ENCODE data around the gene NPIPA1. TPM values are rescaled to one million over a fixed set of nuclear protein-coding genes. Genes with fewer than 3 reads are reported as not detected.
"Not testable (repeated sequence)": the region's sequence is repeated elsewhere in the genome, so short reads cannot be mapped to it uniquely, and the experiment has no call there.

The NPIPA1 gene
- total RNA-seq, 1 experiment from 2014 or later = 116 TPM

DNA sequence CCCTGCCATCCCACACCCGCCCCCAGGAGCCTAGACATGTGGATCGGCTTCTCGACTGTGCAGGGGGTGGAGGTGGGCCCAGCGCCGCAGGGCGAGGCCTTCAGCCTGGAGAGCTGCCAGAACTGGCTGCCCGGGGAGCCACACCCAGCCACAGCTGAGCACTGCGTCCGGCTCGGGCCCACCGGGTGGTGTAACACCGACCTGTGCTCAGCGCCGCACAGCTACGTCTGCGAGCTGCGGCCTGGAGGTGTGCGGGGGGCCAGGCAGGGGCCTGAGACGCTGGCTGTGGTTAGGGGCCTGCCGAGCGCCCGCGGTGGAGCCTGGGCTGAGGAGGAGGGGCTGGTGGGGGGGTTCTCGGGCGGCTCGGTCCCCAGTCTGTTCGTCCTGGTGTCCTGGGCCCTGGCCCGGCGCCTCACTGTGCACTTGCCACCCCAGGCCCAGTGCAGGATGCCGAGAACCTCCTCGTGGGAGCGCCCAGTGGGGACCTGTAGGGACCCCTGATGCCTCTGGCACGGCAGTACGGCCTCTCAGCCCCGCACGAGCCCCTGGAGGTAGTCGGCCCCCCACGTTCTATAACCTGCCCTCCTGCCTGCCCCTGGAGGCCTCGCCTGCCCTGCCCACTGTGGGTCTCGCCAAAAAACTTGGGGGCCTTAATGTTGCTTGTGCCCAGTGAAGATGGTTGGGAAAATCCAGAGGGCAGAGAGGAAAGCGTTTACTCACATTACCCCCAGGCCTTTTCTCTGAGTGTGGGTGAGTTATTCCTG, 17.2 kb upstream of the NPIPA1 start:
- DNase-seq (ENCODE audit: low spot score); POLR2A ChIA-PET; H3K36me3 Mint-ChIP-seq; H3K27ac Mint-ChIP-seq; ATAC-seq; CTCF ChIA-PET; H3K4me1 Mint-ChIP-seq; H3K4me3 Mint-ChIP-seq; H3K27me3 Mint-ChIP-seq (ENCODE audit: low read depth); H3K9me3 Mint-ChIP-seq: not testable (repeated sequence)

DNA sequence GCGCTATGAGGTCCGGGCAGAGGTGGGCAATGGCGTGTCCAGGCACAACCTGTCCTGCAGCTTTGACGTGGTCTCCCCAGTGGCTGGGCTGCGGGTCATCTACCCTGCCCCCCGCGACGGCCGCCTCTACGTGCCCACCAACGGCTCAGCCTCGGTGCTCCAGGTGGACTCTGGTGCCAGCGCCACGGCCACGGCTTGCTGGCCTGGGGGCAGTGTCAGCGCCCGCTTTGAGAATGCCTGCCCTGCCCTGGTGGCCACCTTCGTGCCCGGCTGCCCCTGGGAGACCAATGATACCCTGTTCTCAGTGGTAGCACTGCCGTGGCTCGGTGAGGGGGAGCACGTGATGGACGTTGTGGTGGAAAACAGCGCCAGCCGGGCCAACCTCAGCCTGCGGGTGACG, 15.0 kb upstream of the NPIPA1 start:
- ATAC-seq = not testable (repeated sequence)

DNA sequence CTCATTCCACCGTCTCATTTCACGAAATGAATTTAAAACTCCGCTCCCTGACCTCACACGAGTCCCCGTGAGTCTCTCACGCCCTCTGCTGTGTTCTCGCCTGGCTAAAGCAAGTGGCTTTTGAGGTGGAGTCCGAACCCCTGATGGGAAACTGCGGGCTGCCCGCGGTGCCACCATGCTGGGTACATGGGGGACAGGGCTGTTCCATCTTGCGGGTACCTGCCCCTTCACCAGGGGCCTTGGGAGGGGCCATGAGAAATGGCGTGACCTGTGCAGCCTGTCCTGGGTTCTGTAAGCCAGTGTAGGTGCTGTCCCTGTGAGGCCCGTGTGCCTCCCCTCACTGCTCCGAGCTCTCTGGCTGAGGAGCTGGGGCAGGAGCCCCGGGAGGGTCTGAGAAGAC, 14.3 kb upstream of the NPIPA1 start:
- ATAC-seq; H3K4me3 Mint-ChIP-seq; H3K36me3 Mint-ChIP-seq; H3K9me3 Mint-ChIP-seq; H3K4me1 Mint-ChIP-seq; POLR2A ChIA-PET; DNase-seq (ENCODE audit: low spot score); H3K27me3 Mint-ChIP-seq (ENCODE audit: low read depth); H3K27ac Mint-ChIP-seq; CTCF ChIA-PET: not testable (repeated sequence)

More for the DNA sequence above, 15.0 kb upstream of the NPIPA1 start:
- POLR2A ChIA-PET; H3K4me3 Mint-ChIP-seq; DNase-seq (ENCODE audit: low spot score); H3K36me3 Mint-ChIP-seq; CTCF ChIA-PET; H3K4me1 Mint-ChIP-seq; H3K27ac Mint-ChIP-seq; H3K27me3 Mint-ChIP-seq (ENCODE audit: low read depth); H3K9me3 Mint-ChIP-seq: not testable (repeated sequence)

- H3K4me3 Mint-ChIP-seq; CTCF ChIA-PET; DNase-seq (ENCODE audit: low spot score); H3K27me3 Mint-ChIP-seq (ENCODE audit: low read depth); H3K27ac Mint-ChIP-seq; H3K36me3 Mint-ChIP-seq; H3K9me3 Mint-ChIP-seq; POLR2A ChIA-PET; H3K4me1 Mint-ChIP-seq; ATAC-seq: not testable (repeated sequence)
Observed at GRCh38 chr16:14923394-14924088, 13.7 kb upstream of the NPIPA1 start.

- POLR2A ChIA-PET; DNase-seq (ENCODE audit: low spot score); CTCF ChIA-PET; H3K27ac Mint-ChIP-seq; H3K4me1 Mint-ChIP-seq; H3K27me3 Mint-ChIP-seq (ENCODE audit: low read depth); H3K36me3 Mint-ChIP-seq; H3K9me3 Mint-ChIP-seq; ATAC-seq; H3K4me3 Mint-ChIP-seq: not testable (repeated sequence)
Observed at GRCh38 chr16:14924359-14924758, 12.9 kb upstream of the NPIPA1 start.

DNA sequence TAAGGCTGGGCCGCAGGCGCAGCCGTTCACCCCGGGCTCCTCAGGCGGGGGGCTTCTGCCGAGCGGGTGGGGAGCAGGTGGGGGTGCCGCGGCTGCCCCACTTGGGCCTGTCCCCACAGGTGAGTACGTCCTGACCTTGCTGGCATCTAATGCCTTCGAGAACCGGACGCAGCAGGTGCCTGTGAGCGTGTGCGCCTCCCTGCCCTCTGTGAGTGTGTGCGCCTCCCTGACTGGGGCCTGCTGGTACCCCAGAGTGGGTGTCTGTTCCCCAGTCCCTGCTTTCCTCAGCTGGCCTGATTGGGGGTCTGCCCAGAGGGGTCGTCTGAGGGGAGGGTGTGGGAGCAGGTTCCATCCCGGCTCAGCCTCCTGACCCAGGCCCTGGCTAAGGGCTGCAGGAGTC, 12.3 kb upstream of the NPIPA1 start:
- H3K36me3 Mint-ChIP-seq; DNase-seq (ENCODE audit: low spot score); CTCF ChIA-PET; H3K27me3 Mint-ChIP-seq (ENCODE audit: low read depth); H3K27ac Mint-ChIP-seq; ATAC-seq; H3K9me3 Mint-ChIP-seq; H3K4me3 Mint-ChIP-seq; POLR2A ChIA-PET; H3K4me1 Mint-ChIP-seq: not testable (repeated sequence)

DNA sequence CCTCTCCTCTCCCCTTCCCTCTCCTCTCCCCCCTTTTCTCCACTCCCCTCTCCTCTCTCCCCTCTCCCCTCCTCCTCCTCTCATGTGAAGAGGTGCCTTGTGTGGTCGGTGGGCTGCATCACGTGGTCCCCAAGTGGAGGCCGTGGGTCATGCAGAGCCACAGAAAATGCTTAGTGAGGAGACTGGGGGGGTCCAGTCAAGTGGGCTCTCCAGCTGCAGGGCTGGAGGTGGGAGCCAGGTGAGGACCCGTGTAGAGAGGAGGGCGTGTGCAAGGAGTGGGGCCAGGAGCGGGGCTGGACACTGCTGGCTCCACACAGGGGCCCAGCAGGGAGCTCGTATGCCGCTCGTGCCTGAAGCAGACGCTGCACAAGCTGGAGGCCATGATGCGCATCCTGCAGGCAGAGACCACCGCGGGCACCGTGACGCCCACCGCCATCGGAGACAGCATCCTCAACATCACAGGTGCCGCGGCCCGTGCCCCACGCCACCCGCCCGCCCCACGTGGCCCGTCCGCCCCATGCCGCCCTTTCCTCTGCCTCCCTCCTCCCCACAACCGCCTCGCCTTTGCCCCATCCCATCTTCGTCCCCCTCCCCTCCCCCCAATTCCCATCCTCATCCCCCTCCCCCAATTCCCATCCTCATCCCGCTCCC, 9.1 kb upstream of the NPIPA1 start:
- H3K9me3 Mint-ChIP-seq; POLR2A ChIA-PET; H3K27me3 Mint-ChIP-seq (ENCODE audit: low read depth); H3K27ac Mint-ChIP-seq; CTCF ChIA-PET; H3K4me3 Mint-ChIP-seq; H3K36me3 Mint-ChIP-seq; ATAC-seq; H3K4me1 Mint-ChIP-seq: not testable (repeated sequence)
- peak; percentile 21 for DNase-seq (ENCODE audit: low spot score)

DNA sequence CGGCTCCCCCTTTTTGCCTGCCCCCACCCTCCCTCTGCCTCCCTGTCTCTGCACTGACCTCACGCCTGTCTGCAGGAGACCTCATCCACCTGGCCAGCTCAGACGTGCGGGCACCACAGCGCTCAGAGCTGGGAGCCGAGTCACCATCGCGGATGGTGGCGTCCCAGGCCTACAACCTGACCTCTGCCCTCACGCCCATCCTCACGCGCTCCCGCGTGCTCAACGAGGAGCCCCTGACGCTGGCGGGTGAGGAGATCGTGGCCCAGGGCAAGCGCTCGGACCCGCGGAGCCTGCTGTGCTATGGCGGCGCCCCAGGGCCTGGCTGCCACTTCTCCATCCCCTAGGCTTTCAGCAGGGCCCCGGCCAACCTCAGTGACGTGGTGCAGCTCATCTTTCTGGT, 8.1 kb upstream of the NPIPA1 start:
- DNase-seq (ENCODE audit: low spot score); CTCF ChIA-PET; ATAC-seq; POLR2A ChIA-PET; H3K27ac Mint-ChIP-seq; H3K36me3 Mint-ChIP-seq; H3K27me3 Mint-ChIP-seq (ENCODE audit: low read depth); H3K4me3 Mint-ChIP-seq; H3K4me1 Mint-ChIP-seq; H3K9me3 Mint-ChIP-seq: not testable (repeated sequence)

- DNase-seq (ENCODE audit: low spot score); H3K9me3 Mint-ChIP-seq; POLR2A ChIA-PET; ATAC-seq; CTCF ChIA-PET; H3K4me3 Mint-ChIP-seq; H3K36me3 Mint-ChIP-seq; H3K27me3 Mint-ChIP-seq (ENCODE audit: low read depth); H3K27ac Mint-ChIP-seq; H3K4me1 Mint-ChIP-seq: not testable (repeated sequence)
Observed at GRCh38 chr16:14930246-14930645, 7.0 kb upstream of the NPIPA1 start.

DNA sequence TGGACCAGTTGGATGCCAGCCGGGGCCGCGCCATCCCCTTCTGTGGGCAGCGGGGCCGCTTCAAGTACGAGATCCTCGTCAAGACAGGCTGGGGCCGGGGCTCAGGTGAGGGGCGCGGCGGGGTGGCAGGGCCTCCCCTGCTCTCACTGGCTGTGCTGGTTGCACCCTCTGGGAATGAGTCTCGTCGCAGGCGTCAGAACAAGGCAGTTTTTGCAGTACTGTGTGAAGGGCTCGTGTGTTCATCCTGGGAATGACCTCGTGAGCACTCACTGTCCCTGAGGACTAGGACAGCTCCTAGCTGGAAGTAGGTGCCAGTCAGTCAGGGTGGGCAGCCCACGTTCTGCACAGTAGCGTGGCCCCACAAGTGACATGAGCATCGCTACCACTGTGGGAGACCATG, 6.3 kb upstream of the NPIPA1 start:
- not testable (repeated sequence) for ATAC-seq; H3K27me3 Mint-ChIP-seq (ENCODE audit: low read depth)

DNA sequence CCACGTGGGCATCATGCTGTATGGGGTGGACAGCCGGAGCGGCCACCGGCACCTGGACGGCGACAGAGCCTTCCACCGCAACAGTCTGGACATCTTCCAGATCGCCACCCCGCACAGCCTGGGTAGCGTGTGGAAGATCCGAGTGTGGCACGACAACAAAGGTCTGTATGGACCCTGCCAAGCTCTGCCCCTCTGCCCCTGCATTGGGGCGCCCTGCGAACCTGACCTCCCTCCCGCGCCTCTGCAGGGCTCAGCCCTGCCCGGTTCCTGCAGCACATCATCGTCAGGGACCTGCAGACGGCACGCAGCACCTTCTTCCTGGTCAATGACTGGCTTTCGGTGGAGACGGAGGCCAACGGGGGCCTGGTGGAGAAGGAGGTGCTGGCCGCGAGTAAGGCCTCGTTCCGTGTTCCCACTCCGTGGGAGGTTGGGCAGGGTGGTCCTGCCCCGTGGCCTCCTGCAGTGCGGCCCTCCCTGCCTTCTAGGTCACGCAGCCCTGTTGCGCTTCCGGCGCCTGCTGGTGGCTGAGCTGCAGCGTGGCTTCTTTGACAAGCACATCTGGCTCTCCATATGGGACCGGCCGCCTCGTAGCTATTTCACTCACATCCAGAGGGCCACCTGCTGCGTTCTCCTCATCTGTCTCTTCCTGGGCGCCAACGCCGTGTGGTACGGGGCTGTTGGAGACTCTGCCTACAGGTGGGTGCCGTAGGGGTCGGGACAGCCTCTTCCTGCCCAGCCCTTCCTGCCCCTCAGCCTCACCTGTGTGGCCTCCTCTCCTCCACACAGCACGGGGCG, 4.5 kb upstream of the NPIPA1 start:
- POLR2A ChIA-PET; H3K27me3 Mint-ChIP-seq (ENCODE audit: low read depth); H3K4me1 Mint-ChIP-seq; H3K9me3 Mint-ChIP-seq; H3K4me3 Mint-ChIP-seq; CTCF ChIA-PET; H3K36me3 Mint-ChIP-seq; DNase-seq (ENCODE audit: low spot score); H3K27ac Mint-ChIP-seq; ATAC-seq: not testable (repeated sequence)

More for the DNA sequence above, 6.3 kb upstream of the NPIPA1 start:
- H3K36me3 Mint-ChIP-seq; H3K4me1 Mint-ChIP-seq; H3K4me3 Mint-ChIP-seq; CTCF ChIA-PET; H3K9me3 Mint-ChIP-seq; POLR2A ChIA-PET; DNase-seq (ENCODE audit: low spot score); H3K27ac Mint-ChIP-seq: not testable (repeated sequence)

- H3K4me3 Mint-ChIP-seq; CTCF ChIA-PET; H3K27ac Mint-ChIP-seq; H3K36me3 Mint-ChIP-seq; POLR2A ChIA-PET; H3K4me1 Mint-ChIP-seq; ATAC-seq; H3K27me3 Mint-ChIP-seq (ENCODE audit: low read depth); DNase-seq (ENCODE audit: low spot score); H3K9me3 Mint-ChIP-seq: not testable (repeated sequence)
Observed at GRCh38 chr16:14937994-14938393, 751 bp downstream of the NPIPA1 start.
